ENCODE measurements around the gene RBCK1. TPM values are rescaled to one million over a fixed set of nuclear protein-coding genes. Genes with fewer than 3 reads are reported as not detected.

Gene RBCK1
- total RNA-seq, 4 donors from 2014 or later = 63.6 to 85.3 (median 78.5) TPM

DNA sequence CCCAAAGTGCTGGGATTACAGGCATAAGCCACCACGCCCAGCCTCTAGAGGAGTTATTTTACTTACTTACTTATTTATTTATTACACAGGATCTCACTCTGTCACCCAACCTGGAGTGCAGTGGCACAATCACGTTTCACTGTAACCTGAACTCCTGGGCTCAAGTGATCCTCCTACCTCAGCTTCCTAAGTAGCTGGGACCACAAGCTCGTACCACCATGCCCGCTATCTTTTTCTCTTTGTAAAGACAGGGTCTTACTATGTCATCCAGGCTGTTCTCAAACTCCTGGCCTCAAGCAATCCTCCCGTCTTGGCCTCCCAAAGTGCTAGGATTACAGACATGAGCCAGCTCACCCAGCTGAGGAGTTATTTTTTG lies 29.1 kb upstream of the RBCK1 start:
- no peak for DNase-seq (ENCODE audit: low spot score in 2 of 2)
- Histone ChIP-seq H3K9me3 (no peaks in the 10 kb centered on the region), H3K4me1 (peaks cover 18% of the 10 kb centered on the region), H3K36me3 (no peaks in the 10 kb centered on the region), H3K27ac (no peak overlapping the region), H3K27me3 (no peaks in the 10 kb centered on the region), H3K4me3 (no peak overlapping the region)
- 76% methylated on average over 5 of the region's 5 CpGs for WGBS
- no peak for TF ChIP-seq POLR2A (IDR thresholded peaks at IDR 0.05)
- TF ChIP-seq EP300 (IDR thresholded peaks at IDR 0.05) = no peak

DNA sequence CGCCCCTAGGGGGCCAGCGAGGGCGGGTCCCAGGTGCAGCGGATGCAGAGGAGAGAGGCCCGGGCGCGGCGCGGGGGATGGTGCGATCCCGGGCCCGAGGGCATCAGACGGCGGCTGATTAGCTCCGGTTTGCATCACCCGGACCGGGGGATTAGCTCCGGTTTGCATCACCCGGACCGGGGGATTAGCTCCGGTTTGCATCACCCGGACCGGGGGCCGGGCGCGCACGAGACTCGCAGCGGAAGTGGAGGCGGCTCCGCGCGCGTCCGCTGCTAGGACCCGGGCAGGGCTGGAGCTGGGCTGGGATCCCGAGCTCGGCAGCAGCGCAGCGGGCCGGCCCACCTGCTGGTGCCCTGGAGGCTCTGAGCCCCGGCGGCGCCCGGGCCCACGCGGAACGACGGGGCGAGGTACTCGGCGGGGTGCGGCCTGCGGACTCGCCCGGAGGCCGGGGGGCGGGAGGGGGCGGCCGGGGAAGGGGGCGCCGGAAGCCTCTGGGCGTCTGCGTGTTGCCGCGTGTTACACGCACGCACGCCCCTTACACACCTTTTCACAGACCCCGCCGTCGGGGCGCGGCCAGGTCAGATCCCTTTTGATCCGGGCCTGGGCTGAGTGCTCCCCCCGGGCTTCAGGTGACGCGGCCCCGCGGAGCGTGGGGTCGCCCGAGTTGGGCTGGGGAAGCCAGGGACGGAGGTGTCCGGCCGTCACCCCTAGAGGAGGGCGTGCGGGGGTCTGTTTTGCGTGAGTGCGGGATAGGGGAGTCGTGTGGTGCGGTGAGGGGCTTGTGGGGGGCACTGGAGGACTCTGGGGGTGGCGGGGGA lies 27.1 kb upstream of the RBCK1 start:
- Histone ChIP-seq H3K9me3 (no peaks in the 10 kb centered on the region), H3K4me1 (peaks cover 18% of the 10 kb centered on the region)
- WGBS = under 1% methylated on average over 39 of the region's 93 CpGs

DNA sequence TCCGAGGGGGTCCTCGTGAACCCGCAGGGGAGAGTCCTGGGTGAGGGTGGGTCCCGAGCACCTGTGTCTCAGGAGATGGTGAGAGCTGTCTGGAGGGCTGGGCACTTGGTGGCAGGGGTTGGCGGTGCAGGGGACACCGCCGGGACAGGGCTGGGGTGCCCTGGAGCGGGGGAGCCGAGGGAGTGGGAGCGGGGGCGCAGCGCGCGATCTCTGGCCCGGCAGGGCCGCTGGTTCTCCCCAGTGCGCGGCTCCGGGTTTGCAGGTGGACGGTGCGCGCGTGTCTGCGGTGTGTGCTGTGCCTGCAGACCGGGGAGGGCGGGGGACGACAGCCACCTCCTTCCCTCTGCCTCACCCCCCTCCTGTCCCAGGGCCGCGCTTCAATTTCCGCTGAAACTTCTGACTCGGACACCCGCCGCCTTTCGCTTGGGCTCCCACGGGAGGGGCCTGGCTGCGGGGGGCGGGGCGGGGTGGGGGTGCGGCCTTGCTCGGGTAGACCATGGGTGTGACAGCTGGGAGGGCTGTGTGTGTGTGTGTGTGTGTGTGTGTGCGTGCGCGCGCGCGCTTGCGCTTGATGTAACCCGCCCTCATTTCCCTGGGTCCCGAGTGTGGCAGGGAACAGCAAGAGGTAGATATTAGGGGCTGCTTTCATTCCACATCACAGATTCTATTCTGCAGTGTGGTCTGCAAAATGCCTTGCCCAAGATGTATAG lies 26.4 kb upstream of the RBCK1 start:
- peak overlapping the region; percentile 61 for H3K27ac ChIP-seq
- H3K9me3 ChIP-seq = no peaks in the 10 kb centered on the region
- DNase-seq (ENCODE audit: low spot score in 2 of 2) = peak; percentile 86 to 87
- TF ChIP-seq EP300 (IDR thresholded peaks at IDR 0.05) (no peak), POLR2A (IDR thresholded peaks at IDR 0.05) (no peak), POLR2AphosphoS5 (IDR thresholded peaks at IDR 0.05) (no peak)
- TF ChIP-seq, protein P1, sequence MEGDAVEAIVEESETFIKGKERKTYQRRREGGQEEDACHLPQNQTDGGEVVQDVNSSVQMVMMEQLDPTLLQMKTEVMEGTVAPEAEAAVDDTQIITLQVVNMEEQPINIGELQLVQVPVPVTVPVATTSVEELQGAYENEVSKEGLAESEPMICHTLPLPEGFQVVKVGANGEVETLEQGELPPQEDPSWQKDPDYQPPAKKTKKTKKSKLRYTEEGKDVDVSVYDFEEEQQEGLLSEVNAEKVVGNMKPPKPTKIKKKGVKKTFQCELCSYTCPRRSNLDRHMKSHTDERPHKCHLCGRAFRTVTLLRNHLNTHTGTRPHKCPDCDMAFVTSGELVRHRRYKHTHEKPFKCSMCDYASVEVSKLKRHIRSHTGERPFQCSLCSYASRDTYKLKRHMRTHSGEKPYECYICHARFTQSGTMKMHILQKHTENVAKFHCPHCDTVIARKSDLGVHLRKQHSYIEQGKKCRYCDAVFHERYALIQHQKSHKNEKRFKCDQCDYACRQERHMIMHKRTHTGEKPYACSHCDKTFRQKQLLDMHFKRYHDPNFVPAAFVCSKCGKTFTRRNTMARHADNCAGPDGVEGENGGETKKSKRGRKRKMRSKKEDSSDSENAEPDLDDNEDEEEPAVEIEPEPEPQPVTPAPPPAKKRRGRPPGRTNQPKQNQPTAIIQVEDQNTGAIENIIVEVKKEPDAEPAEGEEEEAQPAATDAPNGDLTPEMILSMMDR (IDR thresholded peaks at IDR 0.05) = no peak
- H3K4me1 ChIP-seq = peaks cover 18% of the 10 kb centered on the region
- no peaks in the 10 kb centered on the region for H3K36me3 ChIP-seq
- H3K4me3 ChIP-seq = peak overlapping the region; percentile 81
- 0% methylated on average over 11 of the region's 49 CpGs for WGBS
- H3K27me3 ChIP-seq = no peaks in the 10 kb centered on the region

More for the DNA sequence above, 27.1 kb upstream of the RBCK1 start:
- Histone ChIP-seq H3K27ac (peak overlapping the region; percentile 61), H3K27me3 (no peaks in the 10 kb centered on the region), H3K36me3 (no peaks in the 10 kb centered on the region), H3K4me3 (peak overlapping the region; percentile 81)
- no peak for DNase-seq (ENCODE audit: low spot score in 2 of 2)
- TF ChIP-seq POLR2AphosphoS5 (IDR thresholded peaks at IDR 0.05) = no peak
- TF ChIP-seq, protein P1 (IDR thresholded peaks at IDR 0.05) = no peak

DNA sequence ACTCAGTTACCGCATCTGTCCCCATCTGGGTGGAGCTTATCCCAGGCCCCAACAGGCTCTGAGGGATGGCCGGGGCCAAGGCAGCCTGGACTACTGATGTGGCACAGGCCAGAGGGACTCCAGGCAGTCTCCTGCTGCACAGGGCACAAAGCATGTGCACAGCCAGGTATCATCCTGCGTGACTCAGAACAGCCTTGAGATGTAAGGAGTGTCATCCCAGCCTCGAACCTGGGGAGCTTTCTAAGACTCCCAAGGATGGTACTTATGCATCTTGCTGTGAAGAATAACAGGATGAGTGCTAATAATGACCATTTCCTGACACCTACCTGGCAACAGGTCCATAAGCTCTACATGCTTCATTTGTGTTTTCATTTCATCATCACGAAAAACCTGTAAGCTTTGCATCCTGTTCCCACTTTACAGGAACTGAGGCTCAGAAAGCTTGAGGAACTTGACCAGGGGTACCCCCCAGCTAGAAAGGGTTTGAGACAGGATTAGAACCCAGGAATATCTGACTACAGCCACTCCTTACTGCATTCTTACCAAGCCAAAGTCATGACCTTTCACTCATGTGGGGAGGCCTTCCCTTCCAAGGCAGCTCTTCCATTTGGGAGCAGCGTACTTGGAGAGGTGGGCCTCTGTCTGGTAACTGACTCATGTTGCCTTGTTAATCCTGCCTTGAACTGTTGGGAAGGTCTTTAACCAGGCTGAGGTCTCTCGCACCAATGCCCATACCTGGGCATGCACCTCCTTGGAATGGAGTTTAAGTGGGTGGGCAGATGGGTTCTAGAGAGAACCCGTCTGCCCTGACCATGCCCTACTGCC lies 25.6 kb upstream of the RBCK1 start:
- Histone ChIP-seq H3K27me3 (no peaks in the 10 kb centered on the region), H3K36me3 (no peaks in the 10 kb centered on the region), H3K9me3 (no peaks in the 10 kb centered on the region), H3K4me3 (peak overlapping the region; percentile 81), H3K4me1 (peaks cover 18% of the 10 kb centered on the region), H3K27ac (no peak overlapping the region)
- 53% methylated on average over 7 of the region's 8 CpGs for WGBS
- no peak for DNase-seq (ENCODE audit: low spot score in 2 of 2)
- TF ChIP-seq, protein P1 (IDR thresholded peaks at IDR 0.05) = no peak
- no peak for TF ChIP-seq POLR2AphosphoS5 (IDR thresholded peaks at IDR 0.05)
- TF ChIP-seq POLR2A (IDR thresholded peaks at IDR 0.05) = no peak
- no peak for TF ChIP-seq EP300 (IDR thresholded peaks at IDR 0.05)

DNA sequence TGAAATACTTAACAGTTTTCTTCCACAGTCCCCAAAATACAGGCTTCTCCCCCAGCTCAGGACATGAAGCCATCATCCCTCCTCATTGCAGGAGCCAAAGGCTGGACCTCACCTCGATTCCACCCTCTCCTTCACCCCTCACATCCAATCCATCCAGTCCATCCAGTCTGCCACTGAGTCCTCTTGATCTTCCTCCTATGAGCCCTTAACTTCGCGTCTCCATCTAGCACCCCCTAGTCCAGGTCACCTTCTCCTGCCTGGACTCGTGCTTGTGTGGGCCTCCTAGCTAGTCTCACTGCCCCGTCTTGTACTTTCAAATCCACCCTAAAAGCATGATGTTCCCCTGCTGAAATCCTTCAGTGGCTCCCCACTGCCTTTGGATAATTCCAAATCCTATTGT lies 24.2 kb upstream of the RBCK1 start:
- Histone ChIP-seq H3K4me1 (peaks cover 18% of the 10 kb centered on the region), H3K27me3 (no peaks in the 10 kb centered on the region), H3K4me3 (no peak overlapping the region), H3K27ac (no peak overlapping the region), H3K9me3 (no peaks in the 10 kb centered on the region), H3K36me3 (peaks cover 10% of the 10 kb centered on the region)
- 75% methylated on average over 5 of the region's 5 CpGs for WGBS
- no peak for DNase-seq (ENCODE audit: low spot score in 2 of 2)
- TF ChIP-seq, protein P1 (IDR thresholded peaks at IDR 0.05) = no peak
- no peak for TF ChIP-seq POLR2AphosphoS5 (IDR thresholded peaks at IDR 0.05)
- TF ChIP-seq EP300 (IDR thresholded peaks at IDR 0.05) = no peak
- TF ChIP-seq POLR2A (IDR thresholded peaks at IDR 0.05) = no peak
